ENCODE data around the gene ANKMY2. TPM values are rescaled to one million over a fixed set of nuclear protein-coding genes. Genes with fewer than 3 reads are reported as not detected.

ANKMY2 gene
- total RNA-seq, 4 donors from 2014 or later, result 7.4 to 15.9 (median 11.4) TPM

- no peak for ATAC-seq (ENCODE audit: low FRiP score)
- no peak for DNase-seq (ENCODE audit: low spot score)
- TF ChIP-seq CTCF (IDR thresholded peaks at IDR 0.05), result no peak
Observed at GRCh38 chr7:16562456-16563220, 82.9 kb downstream of the ANKMY2 start.

GRCh38 chr7:16561943-16562342 is 83.6 kb downstream of the ANKMY2 start:
- no peak for TF ChIP-seq CTCF (IDR thresholded peaks at IDR 0.05)
- DNase-seq (ENCODE audit: low spot score) (no peak), ATAC-seq (ENCODE audit: low FRiP score) (no peak)

- no peak for TF ChIP-seq CTCF (IDR thresholded peaks at IDR 0.05)
- ATAC-seq (ENCODE audit: low FRiP score), result no peak
- no peak for DNase-seq (ENCODE audit: low spot score)
Observed at GRCh38 chr7:16559497-16560179, 85.9 kb downstream of the ANKMY2 start.

GRCh38 chr7:16558761-16559302 is 86.7 kb downstream of the ANKMY2 start:
- TF ChIP-seq CTCF (IDR thresholded peaks at IDR 0.05), result no peak
- DNase-seq (ENCODE audit: low spot score) (no peak), ATAC-seq (ENCODE audit: low FRiP score) (no peak)

- TF ChIP-seq CTCF (IDR thresholded peaks at IDR 0.05), result no peak
- no peak for DNase-seq (ENCODE audit: low spot score)
- no peak for ATAC-seq (ENCODE audit: low FRiP score)
Observed at GRCh38 chr7:16556359-16556758, 89.2 kb downstream of the ANKMY2 start.

- no peak for ATAC-seq (ENCODE audit: low FRiP score)
- no peak for TF ChIP-seq CTCF (IDR thresholded peaks at IDR 0.05)
- DNase-seq (ENCODE audit: low spot score), result no peak
Observed at GRCh38 chr7:16554518-16555236, 90.9 kb downstream of the ANKMY2 start.
